MCF 10A (cell line): ENCODE measurements around the gene DTX3L. TPM values are rescaled to one million over a fixed set of nuclear protein-coding genes. Genes with fewer than 3 reads are reported as not detected.

Source experiments
- BruUV-seq: library from RNA; stranded (reverse); fragments of 400-500 nt; replicated peaks from 2 replicates; lab custom pipeline; 2021; lab: Mats Ljungman, UMichigan
- CTCF ChIA-PET: fragments of 300-600 bp; sonication (Branson Sonifier 250); formaldehyde crosslinking; extraction: SDS; loops from one replicate; lab custom pipeline; 2021; ENCODE audit warnings: antibody characterized with exemption, inconsistent platforms; lab: Yijun Ruan, JAX
- POLR2A ChIA-PET: fragments of 300-600, 350-650 bp; sonication (Branson Sonifier 250); formaldehyde crosslinking; extraction: SDS; loops from one replicate; lab custom pipeline; 2020; ENCODE audit warnings: antibody characterized with exemption, inconsistent platforms; lab: Yijun Ruan, JAX
- DNase-seq: peaks from one replicate; pipeline ENCODE4 v3.0.0-alpha.2; 2018; ENCODE audit not compliant: unreplicated experiment
- H3K27ac Mint-ChIP-seq: one replicate; pipeline ENCODE4 v1.8.0; 2022; ENCODE audit warnings: mild to moderate bottlenecking, low read depth, mixed read lengths; ENCODE audit not compliant: unreplicated experiment
- H3K27me3 Mint-ChIP-seq: one replicate; pipeline ENCODE4 v1.8.0; 2022; ENCODE audit warnings: mixed read lengths; ENCODE audit not compliant: insufficient read depth, unreplicated experiment
- H3K36me3 Mint-ChIP-seq: one replicate; pipeline ENCODE4 v1.8.0; 2022; ENCODE audit warnings: mild to moderate bottlenecking, moderate library complexity, mixed read lengths; ENCODE audit not compliant: insufficient read depth, unreplicated experiment
- H3K4me1 Mint-ChIP-seq: one replicate; pipeline ENCODE4 v1.8.0; 2022; ENCODE audit warnings: mixed read lengths; ENCODE audit not compliant: insufficient read depth, unreplicated experiment
- H3K4me3 Mint-ChIP-seq: one replicate; pipeline ENCODE4 v1.8.0; 2022; ENCODE audit warnings: mild to moderate bottlenecking, moderate library complexity, mixed read lengths; ENCODE audit not compliant: unreplicated experiment
- H3K9me3 Mint-ChIP-seq: one replicate; pipeline ENCODE4 v1.8.0; 2022; ENCODE audit warnings: mixed read lengths; ENCODE audit not compliant: unreplicated experiment
- CTCF ChIP-seq: fragments of 200-600 bp; IDR thresholded peaks from one replicate; pipeline ENCODE4 v1.8.0; 2022; ENCODE audit warnings: antibody characterized with exemption, mild to moderate bottlenecking; ENCODE audit not compliant: unreplicated experiment
- intact Hi-C: fragments of 100-400 bp; cut with micrococcal nuclease; formaldehyde crosslinking; loops from 2 replicates; pipeline ENCODE4 v1.14.1; 2022
- total RNA-seq: library from RNA; stranded (reverse); gene quantifications from 2 replicates; pipeline ENCODE4 v1.2.3, GENCODE V29; 2022

Gene DTX3L
- total RNA-seq, 1 experiment from 2014 or later: 19.1 TPM

- Mint-ChIP-seq H3K36me3 (peaks cover 5% of the 10 kb centered on the region), H3K4me1 (no peaks in the 10 kb centered on the region), H3K27ac (no peak overlapping the region), H3K27me3 (no peaks in the 10 kb centered on the region), H3K4me3 (no peak overlapping the region), H3K9me3 (peaks cover 8% of the 10 kb centered on the region)
- TF ChIP-seq CTCF: no peak
- DNase-seq: peak; percentile 9
- CTCF ChIA-PET: interaction anchor here (0.6 kb wide), 2 partner anchors 39 to 411 kb away, joined by 3 read pairs; no protein-coding TSS in a partner anchor
- POLR2A ChIA-PET: interaction anchor here (0.6 to 1.2 kb wide), 3 partner anchors 170 to 1040 kb away, joined by 3 read pairs; partner anchors contain the start of gene WDR5B
- intact Hi-C loops: no loop called here
- BruUV-seq: no TSS peak
Measured at GRCh38 chr3:122586098-122586497, 22.0 kb downstream of the DTX3L start.

DNA sequence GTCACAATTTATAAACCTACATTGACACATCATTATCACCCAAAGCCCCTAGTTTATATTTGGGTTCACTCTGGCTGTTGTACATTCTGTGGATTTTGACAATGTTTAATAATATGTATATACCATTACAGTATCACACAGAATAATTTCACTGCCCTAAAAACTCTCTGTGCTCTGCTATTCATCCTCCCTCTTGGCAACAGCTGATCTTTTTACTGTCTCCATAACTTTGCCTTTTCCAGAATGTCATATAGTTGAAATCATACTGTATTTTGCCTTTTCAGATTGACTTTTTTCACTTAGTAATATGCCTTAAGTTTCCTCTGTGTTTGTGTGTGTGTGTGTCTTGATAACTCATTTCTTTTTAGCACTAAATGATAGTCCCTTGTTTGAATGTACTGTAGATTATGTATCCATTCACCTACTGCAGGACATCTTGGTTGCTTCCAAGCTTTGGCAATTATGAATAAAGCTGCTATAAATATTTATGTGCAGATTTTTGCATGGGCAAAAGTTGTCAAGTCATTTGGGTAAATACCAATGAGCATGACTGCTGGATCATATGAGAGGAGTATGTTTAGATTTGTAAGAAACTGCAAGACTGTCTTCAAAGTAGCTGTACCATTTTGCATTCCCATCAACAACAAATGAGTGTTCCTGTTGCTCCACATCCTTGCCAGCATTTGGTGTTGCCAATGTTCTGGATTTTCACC, 22.8 kb downstream of the DTX3L start:
- no peak for TF ChIP-seq CTCF
- H3K9me3 Mint-ChIP-seq: no peaks in the 10 kb centered on the region
- CTCF ChIA-PET: interaction anchor here (0.6 kb wide), 2 partner anchors 38 to 410 kb away, joined by 3 read pairs; no protein-coding TSS in a partner anchor
- no peaks in the 10 kb centered on the region for H3K27me3 Mint-ChIP-seq
- H3K4me3 Mint-ChIP-seq: no peak overlapping the region
- BruUV-seq: no TSS peak
- POLR2A ChIA-PET: interaction anchor here (1.2 kb wide), 1 partner anchor 170 kb away, joined by 3 read pairs; the partner anchor contains the start of gene WDR5B
- DNase-seq: no peak
- H3K4me1 Mint-ChIP-seq: no peaks in the 10 kb centered on the region
- intact Hi-C loops: no loop called here
- H3K27ac Mint-ChIP-seq: no peak overlapping the region
- peaks cover 5% of the 10 kb centered on the region for H3K36me3 Mint-ChIP-seq

- Mint-ChIP-seq H3K27me3 (no peaks in the 10 kb centered on the region), H3K9me3 (no peaks in the 10 kb centered on the region), H3K4me3 (no peak overlapping the region), H3K4me1 (no peaks in the 10 kb centered on the region), H3K36me3 (peaks cover 5% of the 10 kb centered on the region), H3K27ac (no peak overlapping the region)
- no TSS peak for BruUV-seq
- POLR2A ChIA-PET: no interaction called here
- intact Hi-C loops: no loop called here
- no peak for TF ChIP-seq CTCF
- DNase-seq: no peak
- CTCF ChIA-PET: no interaction called here
Measured at GRCh38 chr3:122587572-122587971, 23.4 kb downstream of the DTX3L start.

DNA sequence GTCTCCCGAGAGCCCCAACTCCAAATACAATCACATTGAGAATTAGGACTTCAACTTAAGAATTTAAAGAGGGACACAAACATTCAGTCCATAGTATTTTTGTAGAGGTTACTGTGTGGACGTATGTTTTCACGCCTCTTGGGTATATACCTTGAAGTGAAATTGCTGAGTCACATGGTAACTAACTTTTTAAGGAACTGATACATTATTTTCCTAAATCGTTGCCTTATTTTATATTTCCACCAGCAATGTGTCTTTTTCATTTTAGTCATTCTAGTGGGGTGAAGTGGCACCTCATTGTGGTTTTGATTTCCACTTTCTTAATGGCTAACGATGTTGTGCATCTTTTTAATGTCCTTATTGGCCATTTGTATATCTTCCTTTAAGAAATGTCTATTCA, 25.2 kb downstream of the DTX3L start:
- Mint-ChIP-seq H3K9me3 (no peaks in the 10 kb centered on the region), H3K36me3 (peaks cover 5% of the 10 kb centered on the region), H3K4me1 (no peaks in the 10 kb centered on the region), H3K4me3 (no peak overlapping the region), H3K27ac (no peak overlapping the region), H3K27me3 (no peaks in the 10 kb centered on the region)
- no peak for DNase-seq
- CTCF ChIA-PET: no interaction called here
- no peak for TF ChIP-seq CTCF
- POLR2A ChIA-PET: interaction anchor here (0.7 kb wide), 1 partner anchor 237 kb away, joined by 4 read pairs; no protein-coding TSS in a partner anchor
- no TSS peak for BruUV-seq
- intact Hi-C loops: no loop called here
